OCI-LY3 (cell line): ENCODE data around the gene ACTR10.

Experiments
- CTCF ChIP-seq: fragments of 200-600, 300-600 bp; sonication (generic); IDR thresholded peaks from 2 replicates; pipeline ENCODE4 v1.5.1; 2014; ENCODE audit warnings: antibody characterized with exemption, low read length, low read depth
- EZH2phosphoT487 ChIP-seq: fragments of 200-600 bp; shearing (Covaris generic); IDR thresholded peaks from 2 replicates; pipeline ENCODE4 v1.6.1; 2018; ENCODE audit warnings: antibody characterized with exemption, mixed run types, low read depth

DNA sequence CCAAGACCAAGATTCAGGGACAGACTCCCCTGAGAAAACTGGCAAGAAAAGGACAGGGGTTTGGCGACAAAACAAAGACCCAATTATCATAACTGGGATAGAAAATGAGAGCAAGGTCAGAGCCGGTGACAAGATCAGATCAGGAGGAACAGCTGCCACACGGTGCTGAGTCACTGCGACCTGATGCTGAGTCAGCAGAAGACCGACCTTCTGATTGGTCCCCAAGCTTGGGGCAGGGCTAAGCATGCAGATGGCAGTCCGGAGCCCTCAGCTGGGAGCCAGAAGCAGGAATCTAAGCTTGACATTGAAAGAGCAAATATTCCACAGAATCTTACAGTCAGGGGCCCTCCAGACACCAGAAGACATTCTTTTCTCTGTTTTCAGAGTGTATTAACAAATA is 28.9 kb upstream of the ACTR10 start:
- TF ChIP-seq CTCF (no peak), EZH2phosphoT487 (no peak)
